GM19240 (cell line): ENCODE measurements around the gene PADI2.
A peak's percentile ranks its signal among the peaks of the same experiment; 100 is the strongest.

Experiments used
- DNase-seq: peaks from one replicate; pipeline ENCODE4 v3.0.0; 2011; ENCODE audit warnings: low spot score; ENCODE audit not compliant: insufficient read length

The PADI2 gene

GRCh38 chr1:17116643-17117042 is 2.6 kb downstream of the PADI2 start:
- no peak for DNase-seq

GRCh38 chr1:17113963-17114362 is 5.3 kb downstream of the PADI2 start:
- no peak for DNase-seq

GRCh38 chr1:17112496-17113236 is 6.6 kb downstream of the PADI2 start:
- DNase-seq, result no peak

- DNase-seq, result no peak
These were observed 7.2 kb downstream of the PADI2 start for GRCh38 chr1:17112076-17112475.

- no peak for DNase-seq
These were observed 8.7 kb downstream of the PADI2 start for GRCh38 chr1:17110555-17110926.

- DNase-seq, result no peak
These were observed 9.2 kb downstream of the PADI2 start for GRCh38 chr1:17109892-17110554.

GRCh38 chr1:17108786-17109185 is 10.5 kb downstream of the PADI2 start:
- no peak for DNase-seq

- no peak for DNase-seq
These were observed 10.9 kb downstream of the PADI2 start for GRCh38 chr1:17108360-17108759.

GRCh38 chr1:17104782-17105181 is 14.5 kb downstream of the PADI2 start:
- no peak for DNase-seq

GRCh38 chr1:17102232-17102631 is 17.0 kb downstream of the PADI2 start:
- no peak for DNase-seq

GRCh38 chr1:17101261-17101660 is 18.0 kb downstream of the PADI2 start:
- no peak for DNase-seq

GRCh38 chr1:17099616-17100340 is 19.5 kb downstream of the PADI2 start:
- DNase-seq, result no peak

- no peak for DNase-seq
These were observed 20.6 kb downstream of the PADI2 start for GRCh38 chr1:17098446-17099317.

GRCh38 chr1:17097787-17098186 is 21.5 kb downstream of the PADI2 start:
- no peak for DNase-seq

GRCh38 chr1:17097147-17097546 is 22.1 kb downstream of the PADI2 start:
- no peak for DNase-seq

- no peak for DNase-seq
These were observed 22.7 kb downstream of the PADI2 start for GRCh38 chr1:17096584-17096983.

GRCh38 chr1:17095141-17095540 is 24.1 kb downstream of the PADI2 start:
- DNase-seq, result no peak

- DNase-seq, result peak; percentile 33
These were observed 24.6 kb downstream of the PADI2 start for GRCh38 chr1:17094664-17095063.

GRCh38 chr1:17093822-17094393 is 25.3 kb downstream of the PADI2 start:
- no peak for DNase-seq

- no peak for DNase-seq
These were observed 28.0 kb downstream of the PADI2 start for GRCh38 chr1:17091252-17091651.

GRCh38 chr1:17089506-17089905 is 29.7 kb downstream of the PADI2 start:
- no peak for DNase-seq
